NCI-H1436 (cell line): ENCODE data around the gene SELENOF.
"Not testable (repeated sequence)": the region's sequence is repeated elsewhere in the genome, so short reads cannot be mapped to it uniquely, and the experiment has no call there.

Experiments used
- DNase-seq: peaks from one replicate; lab custom pipeline; 2025; lab: John Stamatoyannopoulos, UW

The SELENOF gene

GRCh38 chr1:86814118-86814517 lies 99.8 kb downstream of the SELENOF start:
- DNase-seq = not testable (repeated sequence)
